ENCODE data around the gene TRA2A.

TRA2A gene

GRCh38 chr7:23469150-23469960, 62.4 kb downstream of the TRA2A start:
- no peak for DNase-seq

DNA sequence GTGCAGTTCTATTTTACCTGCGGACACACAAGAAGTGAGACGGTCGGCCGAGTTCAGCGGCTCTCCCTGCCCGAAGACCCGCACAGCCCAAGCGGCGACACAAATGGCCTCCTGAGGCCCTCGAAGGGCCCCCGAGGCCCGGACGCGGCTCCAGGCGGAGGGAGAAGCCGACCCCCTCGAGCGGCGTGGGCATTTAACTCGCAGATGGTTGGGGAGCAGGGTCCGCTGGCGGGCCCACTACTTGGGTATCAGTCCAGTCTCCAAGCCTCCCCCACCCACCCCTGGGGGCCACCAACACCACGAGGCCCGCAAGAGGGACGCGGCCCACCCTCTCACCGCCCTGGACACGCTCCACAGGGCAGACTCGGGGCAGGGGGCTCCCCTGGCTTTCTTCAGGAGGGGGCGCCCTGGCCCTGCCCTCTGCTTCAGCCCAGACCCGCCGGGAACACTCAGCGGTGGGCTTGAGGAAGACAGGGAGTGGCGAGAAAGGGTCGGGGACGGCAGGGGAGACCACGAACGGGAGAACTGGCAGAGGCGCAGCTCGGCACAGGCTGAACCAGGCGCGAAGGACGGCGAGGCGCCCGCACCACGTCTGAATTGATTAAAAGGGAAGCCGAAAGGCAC, 63.1 kb downstream of the TRA2A start:
- no peak for DNase-seq

DNA sequence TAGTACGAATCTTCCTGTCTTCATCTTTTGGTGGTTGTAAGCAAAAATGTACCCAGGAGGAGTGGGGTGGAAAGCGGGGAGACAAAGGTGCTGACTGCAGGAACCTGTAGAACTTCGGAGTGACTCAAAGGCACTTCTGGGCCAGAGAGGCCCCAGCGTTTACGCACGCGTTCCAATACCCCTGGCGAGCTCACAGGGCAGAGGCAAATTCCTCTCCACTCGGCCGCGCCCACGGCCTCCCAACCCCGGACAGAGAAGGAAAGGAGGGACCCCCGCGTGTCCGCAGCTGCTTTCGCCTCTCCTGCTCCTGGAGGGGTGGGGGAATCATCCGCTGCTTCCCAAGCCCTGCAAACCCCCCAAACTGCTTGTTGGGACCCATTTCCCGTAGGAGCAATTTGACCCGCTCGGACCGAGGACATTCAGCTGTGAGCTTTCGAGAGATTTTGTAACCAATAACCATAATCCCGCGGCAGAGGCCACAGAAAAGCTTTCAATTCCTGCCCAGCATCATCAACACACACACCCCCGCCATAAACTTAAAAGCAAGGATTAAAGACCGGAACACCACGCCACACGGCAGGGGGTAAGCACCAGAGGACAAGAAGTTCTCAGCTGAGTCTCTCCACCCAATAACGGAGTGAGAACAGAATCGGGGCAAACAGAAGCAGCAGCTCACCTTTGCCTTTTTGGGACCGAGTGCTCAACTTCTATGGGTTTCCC, 63.8 kb downstream of the TRA2A start:
- no peak for DNase-seq

- DNase-seq = no peak
Measured at GRCh38 chr7:23467291-23467805, 64.4 kb downstream of the TRA2A start.

DNA sequence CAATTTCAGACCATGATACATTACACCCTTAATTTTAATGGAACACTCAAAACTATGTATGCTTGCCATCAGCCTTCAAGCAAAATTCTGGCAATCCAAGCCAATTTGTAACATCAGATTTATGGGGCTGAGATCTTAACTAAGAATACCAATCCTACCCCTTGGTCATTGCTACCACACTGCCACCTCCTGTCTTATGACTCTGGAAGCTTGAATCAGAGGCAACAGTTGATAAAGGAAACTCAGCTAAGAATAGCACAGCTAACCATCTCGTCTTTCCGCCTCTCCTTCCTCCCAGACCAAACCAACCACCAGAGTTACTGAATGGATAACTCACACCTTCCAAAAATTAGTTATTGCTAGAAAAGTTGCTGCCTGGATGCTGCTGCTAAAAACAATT, 68.9 kb downstream of the TRA2A start:
- peak; percentile 69 for DNase-seq

- no peak for DNase-seq
Measured at GRCh38 chr7:23458044-23458443, 73.7 kb downstream of the TRA2A start.

- no peak for DNase-seq
Measured at GRCh38 chr7:23456093-23456492, 75.7 kb downstream of the TRA2A start.

- DNase-seq = no peak
Measured at GRCh38 chr7:23454881-23455526, 76.8 kb downstream of the TRA2A start.

Data from hematopoietic multipotent progenitor cell treated with erythropoietin and hydrocortisone succinate and interleukin-3 and kit ligand, for 4 days (in vitro differentiated cells).